Omental fat pad (tissue), 4 donors: ENCODE results near the gene CTIF. TPM values are rescaled to one million over a fixed set of nuclear protein-coding genes. Genes with fewer than 3 reads are reported as not detected.
A peak's percentile ranks its signal among the peaks of the same experiment; 100 is the strongest.

ENCODE experiments used
- ATAC-seq: fragments of 150-250 bp; one replicate; pipeline ENCODE4 v1.9.1; 2016; ENCODE audit warnings: mild to moderate bottlenecking, moderate library complexity; ENCODE audit not compliant: low FRiP score
- DNase-seq: peaks from one replicate; pipeline ENCODE4 v3.0.0-alpha.2; 2019; ENCODE audit warnings: low spot score
- CTCF ChIP-seq, 3 donors: fragments of 450-650 bp; IDR thresholded peaks; one replicate each; pipeline ENCODE4 v1.5.1; 2016 to 2017; ENCODE audit warnings: antibody characterized with exemption in 3 of 3, mild to moderate bottlenecking in 3 of 3, moderate library complexity in 2 of 3
- total RNA-seq, 4 donors: library from RNA; depleted of rRNA; stranded (reverse); fragments of >200 nt; gene quantifications; one replicate each; pipeline ENCODE4 v1.1.0, GENCODE V29; 2016

Gene CTIF
- total RNA-seq, 4 donors from 2014 or later, result 57.5 to 94.0 (median 72.4) TPM

GRCh38 chr18:48624856-48625255 is 86.0 kb downstream of the CTIF start:
- ATAC-seq (no peak), DNase-seq (no peak)
- no peak for TF ChIP-seq CTCF (IDR thresholded peaks at IDR 0.05)

GRCh38 chr18:48627216-48627615 is 88.4 kb downstream of the CTIF start:
- TF ChIP-seq CTCF (IDR thresholded peaks at IDR 0.05), result no peak
- DNase-seq, result no peak
- no peak for ATAC-seq

- DNase-seq, result no peak
- peak; percentile 51 for ATAC-seq
- TF ChIP-seq CTCF (IDR thresholded peaks at IDR 0.05), result no peak
Observed at GRCh38 chr18:48629730-48630324, 91.0 kb downstream of the CTIF start.

GRCh38 chr18:48631851-48632250 is 93.0 kb downstream of the CTIF start:
- TF ChIP-seq CTCF (IDR thresholded peaks at IDR 0.05), result no peak
- DNase-seq (no peak), ATAC-seq (no peak)

- ATAC-seq (no peak), DNase-seq (no peak)
- no peak for TF ChIP-seq CTCF (IDR thresholded peaks at IDR 0.05)
Observed at GRCh38 chr18:48632676-48633257, 93.9 kb downstream of the CTIF start.

- TF ChIP-seq CTCF (IDR thresholded peaks at IDR 0.05), result no peak
- no peak for ATAC-seq
- no peak for DNase-seq
Observed at GRCh38 chr18:48634491-48634890, 95.7 kb downstream of the CTIF start.

GRCh38 chr18:48634975-48635374 is 96.1 kb downstream of the CTIF start:
- no peak for DNase-seq
- no peak for ATAC-seq
- no peak for TF ChIP-seq CTCF (IDR thresholded peaks at IDR 0.05)
